GM21447 (cell line): ENCODE measurements around the gene NDUFA7.
"Not testable (repeated sequence)": the region's sequence is repeated elsewhere in the genome, so short reads cannot be mapped to it uniquely, and the experiment has no call there.

Experiments
- ATAC-seq: cut with Tn5 transposase; IDR thresholded peaks from one replicate; pipeline ENCODE4 v1.9.1; 2021; ENCODE audit not compliant: unreplicated experiment

Gene NDUFA7

DNA sequence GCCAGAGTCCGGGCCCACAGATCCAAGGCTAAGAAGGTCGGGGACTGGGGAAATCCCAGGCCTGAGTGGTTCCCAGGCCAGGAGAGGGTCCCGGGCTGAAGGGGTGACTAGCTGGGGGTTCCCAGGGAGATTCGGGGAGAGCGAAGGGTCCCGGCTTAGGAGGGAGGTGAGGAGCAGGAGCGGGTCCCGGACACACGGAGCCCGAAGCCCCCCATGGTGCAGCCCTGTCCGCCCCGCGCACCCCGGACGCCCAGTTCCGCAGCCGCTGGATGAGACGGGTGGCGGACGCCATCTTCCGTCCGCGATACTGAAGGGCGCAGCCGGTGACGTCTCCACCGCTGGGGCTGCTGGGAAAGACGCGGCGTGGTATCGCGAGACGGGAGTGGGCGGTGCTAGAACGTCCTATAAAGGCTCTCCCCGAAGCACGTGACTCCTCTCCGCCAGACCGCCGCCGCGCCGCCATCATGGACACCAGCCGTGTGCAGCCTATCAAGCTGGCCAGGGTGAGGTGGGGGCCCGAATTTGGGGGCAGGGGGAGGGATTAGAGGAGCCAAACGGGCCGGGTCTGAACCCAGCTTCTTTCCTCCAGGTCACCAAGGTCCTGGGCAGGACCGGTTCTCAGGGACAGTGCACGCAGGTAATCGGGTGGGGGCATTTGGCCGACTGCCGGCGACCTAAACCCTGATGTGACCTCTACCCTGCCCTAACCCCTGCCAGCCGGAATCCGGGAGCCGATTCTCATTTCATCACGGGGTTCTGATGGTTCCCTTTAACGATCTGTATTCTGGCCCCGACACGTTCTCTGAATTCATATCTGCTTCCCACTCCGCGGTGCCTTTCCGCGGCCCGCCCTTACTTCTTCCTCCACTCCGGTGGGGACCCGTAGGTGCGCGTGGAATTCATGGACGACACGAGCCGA lies at the start of gene NDUFA7, which contains the start of gene RPS28:
NDUFA7 (minus strand) TSS at position 309 of the 919 bp plus-strand sequence; CDS start at position 292, 17 bp downstream.
RPS28 (plus strand) TSS at position 430 of the 919 bp plus-strand sequence; CDS start at position 465, 35 bp downstream.
- ATAC-seq: peak; percentile 72

DNA sequence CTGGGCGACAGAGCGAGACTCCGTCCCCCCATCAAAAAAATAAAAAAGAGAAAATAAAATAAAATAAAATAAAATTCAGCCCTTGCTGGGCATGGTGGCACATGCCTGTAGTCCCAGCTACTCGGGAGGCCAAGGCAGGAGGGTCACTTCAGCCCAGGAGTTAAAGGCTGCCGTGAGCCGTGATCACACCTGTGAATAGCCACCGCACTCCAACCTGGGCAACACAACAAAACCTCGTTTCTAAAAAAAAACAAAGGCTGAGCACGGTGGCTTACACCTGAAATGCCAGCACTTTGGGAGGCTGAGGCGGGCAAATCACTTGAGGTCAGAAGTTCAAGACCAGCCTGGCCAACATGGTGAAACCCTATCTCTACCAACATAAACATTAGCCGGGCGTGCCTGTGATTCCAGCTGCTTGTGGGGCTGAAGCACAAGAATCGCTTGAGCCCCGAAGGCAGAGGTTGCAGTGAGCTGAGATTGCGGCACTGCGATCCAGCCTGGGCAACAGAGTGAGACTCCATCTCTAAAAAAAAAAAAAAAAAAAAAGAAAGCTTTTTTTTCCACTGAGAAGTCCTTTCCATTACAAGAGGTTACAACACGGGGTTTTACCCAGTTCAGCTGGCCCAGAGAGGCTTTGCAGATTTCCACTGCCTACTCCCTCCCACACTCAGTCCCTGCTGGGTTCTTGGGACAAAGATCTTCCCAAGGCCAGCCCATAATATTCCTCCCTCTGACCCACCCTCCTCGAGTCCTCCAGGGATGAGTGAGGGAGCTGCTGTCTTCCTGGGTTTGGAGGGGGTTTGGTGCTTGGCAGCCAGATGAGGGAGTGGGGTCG lies 49.2 kb upstream of the NDUFA7 start:
- no peak for ATAC-seq

GRCh38 chr19:8367327-8368001 lies 46.3 kb upstream of the NDUFA7 start:
- no peak for ATAC-seq

DNA sequence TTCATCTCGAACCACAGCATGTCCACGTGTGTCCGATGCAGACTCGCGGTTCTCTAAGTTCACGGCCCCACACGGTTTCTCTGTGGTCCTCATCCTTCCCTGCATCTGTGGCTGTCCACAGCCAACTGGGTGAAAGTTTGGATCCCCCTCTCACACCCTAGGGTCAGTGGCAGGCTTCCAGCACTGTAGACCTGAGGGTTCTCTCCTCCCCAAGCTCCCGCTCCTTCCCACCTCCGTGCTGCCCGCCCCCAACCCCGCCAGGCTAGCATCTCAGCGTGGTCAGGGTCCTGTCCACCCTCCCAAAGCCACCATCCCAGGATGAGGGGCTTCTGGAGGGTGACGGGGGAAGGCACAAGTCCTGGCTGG lies 45.8 kb upstream of the NDUFA7 start:
- ATAC-seq: no peak

- ATAC-seq: no peak
Observed at GRCh38 chr19:8366121-8366581, 45.0 kb upstream of the NDUFA7 start.

DNA sequence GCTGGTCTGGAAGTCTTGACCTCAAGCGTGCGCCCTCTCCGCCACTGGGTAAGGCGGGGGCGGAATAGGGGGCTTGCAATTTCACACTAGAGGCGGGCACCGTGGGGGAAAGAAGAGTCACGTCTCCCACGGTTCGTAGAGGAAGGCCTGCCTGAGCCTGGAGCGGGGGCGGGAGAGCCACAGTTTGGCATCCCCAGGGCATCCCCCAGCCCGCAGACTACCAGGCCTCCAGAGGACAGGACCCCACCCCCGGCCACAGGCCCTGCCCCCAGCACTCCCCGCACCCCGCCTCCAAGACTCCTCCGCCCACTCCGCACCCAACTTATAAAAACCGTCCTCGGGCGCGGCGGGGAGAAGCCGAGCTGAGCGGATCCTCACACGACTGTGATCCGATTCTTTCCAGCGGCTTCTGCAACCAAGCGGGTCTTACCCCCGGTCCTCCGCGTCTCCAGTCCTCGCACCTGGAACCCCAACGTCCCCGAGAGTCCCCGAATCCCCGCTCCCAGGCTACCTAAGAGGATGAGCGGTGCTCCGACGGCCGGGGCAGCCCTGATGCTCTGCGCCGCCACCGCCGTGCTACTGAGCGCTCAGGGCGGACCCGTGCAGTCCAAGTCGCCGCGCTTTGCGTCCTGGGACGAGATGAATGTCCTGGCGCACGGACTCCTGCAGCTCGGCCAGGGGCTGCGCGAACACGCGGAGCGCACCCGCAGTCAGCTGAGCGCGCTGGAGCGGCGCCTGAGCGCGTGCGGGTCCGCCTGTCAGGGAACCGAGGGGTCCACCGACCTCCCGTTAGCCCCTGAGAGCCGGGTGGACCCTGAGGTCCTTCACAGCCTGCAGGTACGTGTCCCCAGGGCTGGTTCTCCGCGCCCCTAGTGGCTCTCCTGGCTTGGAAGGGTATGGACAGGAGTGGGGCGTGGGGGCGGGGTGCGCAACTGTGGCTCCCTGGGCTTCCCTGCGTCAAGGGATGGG lies 42.9 kb upstream of the NDUFA7 start, which contains the start of gene ANGPTL4:
ANGPTL4 (plus strand) TSS at position 353 of the 969 bp plus-strand sequence; CDS start at position 520, 167 bp downstream.
- ATAC-seq: no peak

DNA sequence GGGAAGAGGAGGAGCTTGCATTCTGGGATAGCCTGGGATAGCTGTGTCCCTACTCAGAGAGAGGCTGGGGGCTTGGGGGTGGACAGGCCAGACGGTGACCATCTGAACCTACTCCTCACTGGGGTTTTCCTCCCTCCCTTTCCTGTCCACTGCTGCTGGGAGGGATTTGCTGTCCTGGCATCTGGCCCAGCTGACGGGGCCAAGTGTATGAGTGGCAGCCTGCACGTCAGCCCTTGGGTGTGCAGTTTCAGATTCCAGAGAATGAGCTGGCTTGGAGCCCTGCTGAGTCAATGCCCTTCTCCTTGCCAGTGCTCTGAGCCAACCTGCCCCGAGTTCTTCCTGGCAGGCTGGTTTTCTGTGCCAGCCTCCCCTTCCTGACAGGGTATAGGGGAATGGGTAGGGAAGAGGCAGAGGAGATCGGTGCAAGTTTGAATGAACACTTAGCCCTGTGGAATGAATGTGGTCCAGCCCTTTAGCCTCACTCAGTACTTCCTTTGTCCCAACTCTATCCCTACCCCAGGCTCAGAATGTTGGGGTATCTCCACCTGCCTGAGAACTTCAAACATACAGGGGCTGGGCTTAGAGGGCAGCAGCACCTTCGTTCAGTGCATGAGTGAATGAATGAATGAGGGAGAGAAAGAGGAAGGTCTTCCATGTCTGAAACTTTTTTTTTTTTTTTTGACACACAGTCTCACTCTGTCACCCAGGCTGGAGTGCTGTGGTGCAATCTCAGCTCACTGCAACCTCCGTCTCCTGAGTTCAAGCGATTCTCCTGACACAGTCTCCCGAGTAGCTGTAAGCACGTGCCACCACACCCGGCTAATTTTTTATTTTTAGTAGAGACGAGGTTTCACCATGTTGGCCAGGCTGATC lies 41.0 kb upstream of the NDUFA7 start:
- no peak for ATAC-seq

- ATAC-seq: no peak
Observed at GRCh38 chr19:8360196-8360595, 39.0 kb upstream of the NDUFA7 start.

DNA sequence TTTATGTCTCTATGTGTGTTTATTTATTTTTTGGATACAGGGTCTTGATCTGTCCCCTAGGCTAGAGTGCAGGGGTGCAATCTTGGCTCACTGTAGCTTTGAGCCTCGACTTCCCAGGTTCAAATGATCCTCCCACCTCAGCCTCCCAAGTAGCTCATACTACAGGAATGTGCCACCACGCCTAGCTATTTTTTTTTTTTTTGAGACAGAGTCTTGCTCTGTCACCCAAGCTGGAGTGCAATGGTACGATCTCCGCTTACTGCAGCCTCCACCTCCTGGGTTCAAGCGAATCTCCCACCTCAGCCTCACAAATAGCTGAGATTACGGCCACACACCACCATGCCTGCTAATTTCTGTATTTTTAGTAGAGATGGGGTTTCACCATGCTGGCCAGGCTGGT lies 37.8 kb upstream of the NDUFA7 start:
- no peak for ATAC-seq

- no peak for ATAC-seq
Observed at GRCh38 chr19:8357007-8357521, 35.9 kb upstream of the NDUFA7 start.

GRCh38 chr19:8355631-8356402 lies 34.6 kb upstream of the NDUFA7 start:
- ATAC-seq: no peak

DNA sequence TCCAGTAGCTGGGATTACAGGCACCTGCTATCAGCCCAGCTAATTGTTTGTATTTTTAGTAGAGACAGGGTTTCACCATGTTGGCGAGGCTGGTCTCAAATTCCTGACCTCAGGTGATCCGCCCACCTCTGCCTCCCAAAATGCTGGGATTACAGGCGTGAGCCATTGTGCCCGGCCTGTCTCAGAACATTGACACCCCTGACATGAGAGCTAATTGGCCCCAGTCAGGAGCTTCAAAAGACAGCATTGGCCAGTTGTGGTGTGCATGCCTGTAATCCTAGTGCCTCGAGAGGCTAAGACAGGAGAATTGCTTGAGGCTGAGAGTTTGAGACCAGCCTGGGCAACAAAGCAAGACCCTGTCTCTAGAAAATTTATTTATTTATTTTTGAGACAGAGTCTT lies 31.7 kb upstream of the NDUFA7 start:
- not testable (repeated sequence) for ATAC-seq

DNA sequence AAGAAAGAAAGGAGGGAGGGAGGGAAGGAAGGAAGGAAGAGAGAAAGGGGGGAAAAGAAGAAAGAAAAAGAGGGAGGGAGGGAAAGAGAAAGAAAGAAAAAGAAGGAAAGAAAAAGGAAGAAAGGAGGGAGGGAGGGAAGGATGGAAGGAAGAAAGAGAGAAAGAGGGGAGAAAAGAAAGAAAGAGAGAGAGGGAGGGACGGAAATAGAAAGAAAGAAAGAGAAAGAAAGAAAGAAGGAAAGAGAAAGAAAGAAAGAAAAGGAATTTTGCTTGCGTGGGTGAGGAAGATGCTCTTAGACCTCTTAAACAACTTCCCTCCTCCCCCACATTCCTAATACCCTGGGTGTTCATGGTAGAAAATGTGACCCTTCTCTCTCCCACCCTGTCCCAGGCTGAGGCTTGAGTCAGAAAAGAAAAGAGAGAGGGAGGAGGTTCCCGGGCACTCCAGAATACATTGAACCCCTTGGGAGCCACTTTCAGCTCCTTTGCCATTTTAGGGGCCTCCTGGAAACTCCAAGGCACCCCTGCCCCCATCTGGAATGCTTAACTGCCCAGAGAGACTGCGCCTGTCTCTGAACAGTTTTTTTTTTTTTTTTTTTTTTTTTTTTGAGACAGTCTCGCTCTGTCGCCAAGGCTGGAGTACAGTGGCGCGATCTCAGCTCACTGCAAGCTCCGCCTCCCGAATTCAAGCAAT lies 31.1 kb upstream of the NDUFA7 start:
- ATAC-seq: no peak

DNA sequence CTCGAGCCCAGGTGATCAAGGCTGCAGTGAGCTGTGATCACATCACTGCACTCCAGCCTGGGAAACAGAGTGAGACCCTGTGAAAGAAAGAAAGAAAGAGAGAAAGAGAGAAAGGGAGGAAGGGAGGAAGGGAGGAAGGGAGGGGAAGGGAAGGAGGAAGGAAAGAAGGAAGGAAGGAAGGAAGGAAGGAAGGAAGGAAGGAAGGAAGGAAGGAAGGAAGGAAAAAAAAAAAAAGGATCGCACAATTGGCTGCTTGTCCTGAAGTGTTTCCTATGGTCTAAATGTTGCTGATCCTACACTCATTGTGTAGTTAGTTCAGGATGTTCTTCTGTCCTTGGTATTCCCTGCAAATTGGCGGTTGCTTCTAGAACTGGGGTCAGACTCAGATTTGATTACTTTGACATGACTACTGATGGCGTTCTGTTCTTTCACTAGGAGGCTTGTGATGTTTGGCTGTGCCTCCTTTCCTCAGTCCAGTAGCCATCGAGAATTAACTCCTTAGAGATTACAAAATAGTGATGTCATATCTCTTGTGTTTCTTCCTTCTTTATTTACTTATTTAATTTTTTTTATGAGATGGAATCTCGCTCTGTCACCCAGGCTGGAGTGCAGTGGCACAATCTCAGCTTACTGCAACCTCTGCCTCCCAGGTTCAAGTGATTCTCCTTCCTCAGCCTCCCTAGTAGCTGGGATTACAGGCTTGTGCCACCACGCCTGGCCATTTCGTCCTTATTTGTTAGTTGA lies 28.6 kb upstream of the NDUFA7 start:
- not testable (repeated sequence) for ATAC-seq

- ATAC-seq: no peak
Observed at GRCh38 chr19:8343483-8343844, 22.3 kb upstream of the NDUFA7 start.

- ATAC-seq: peak; percentile 86
Observed at GRCh38 chr19:8342684-8343482, 21.7 kb upstream of the NDUFA7 start, which contains the start of gene KANK3. Gene KANK3, minus strand, starts transcription at chr19:8343262. Its CDS starts 5,434 bp downstream, at chr19:8337828.
